K562 (cell line): ENCODE results near the gene PITX1. TPM values are rescaled to one million over a fixed set of nuclear protein-coding genes. Genes with fewer than 3 reads are reported as not detected.

ENCODE experiments used
- ATAC-seq: fragments of 200-7000 bp; cut with Tn5 transposase; 3 replicates; pipeline ENCODE4 v1.9.1; 2020; ENCODE audit warnings: moderate library complexity
- BruUV-seq: library from RNA; stranded (reverse); fragments of 400-500 nt; replicated peaks from 2 replicates; lab custom pipeline; 2021; lab: Mats Ljungman, UMichigan
- CTCF ChIA-PET: fragments of 300-600 bp; formaldehyde crosslinking; extraction: SDS; loops from one replicate; lab custom pipeline; 2021; ENCODE audit warnings: low intra/inter-chr PET ratio; lab: Yijun Ruan, JAX
- POLR2A ChIA-PET: fragments of 300-600, 350-650 bp; sonication (Branson Sonifier 250); formaldehyde crosslinking; extraction: SDS; loops from one replicate; lab custom pipeline; 2021; ENCODE audit warnings: antibody characterized with exemption, inconsistent platforms; lab: Yijun Ruan, JAX
- DNase-seq, 4 experiments: peaks; one replicate each; pipeline versions ENCODE4 v3.0.0 to v3.0.0-alpha.2; 2011 to 2018; ENCODE audit warnings: low spot score in 3 of 4, mixed read lengths in 3 of 4; ENCODE audit errors: extremely low read depth in 1 of 4
- FAIRE-seq: peaks from 2 replicates; lab custom pipeline; 2011; peaks lifted over from hg19 to GRCh38; lab: Jason Lieb, UNC
- H2AFZ ChIP-seq: 2 replicates; pipeline ENCODE4 v1.6.0; 2011; ENCODE audit warnings: low read depth, low read length, control low read depth, inconsistent platforms
- H3K27ac ChIP-seq: fragments of 200-600 bp; 3 replicates; pipeline ENCODE4 v1.8.0; 2011; ENCODE audit warnings: low read depth, mild to moderate bottlenecking, control low read depth, inconsistent platforms, low read length, moderate library complexity, mixed read lengths; ENCODE audit errors: extremely low read depth
- H3K27me3 ChIP-seq, 2 experiments: fragments of 300-600 bp in 1 of 2; 2 replicates in 1 of 2; 3 replicates in 1 of 2; pipeline versions ENCODE4 v1.6.0 to v1.8.0; 2011; ENCODE audit warnings: inconsistent platforms in 2 of 2, low read length in 2 of 2, mild to moderate bottlenecking in 1 of 2, mixed read lengths in 1 of 2, moderate library complexity in 1 of 2; ENCODE audit not compliant: control insufficient read depth in 2 of 2, insufficient read depth in 2 of 2
- H3K36me3 ChIP-seq: fragments of 300-600 bp; 3 replicates; pipeline ENCODE4 v1.8.0; 2011; ENCODE audit warnings: mild to moderate bottlenecking, low read length, inconsistent platforms; ENCODE audit not compliant: control insufficient read depth, insufficient read depth
- H3K4me1 ChIP-seq, 2 experiments: fragments of 200-600 bp in 1 of 2; replicated peaks in 1 of 2; 2 replicates in 1 of 2; 3 replicates in 1 of 2; pipeline versions ENCODE4 v1.5.1 to v1.8.0; 2011; ENCODE audit warnings: inconsistent platforms in 2 of 2, low read length in 2 of 2, mild to moderate bottlenecking in 1 of 2, mixed read lengths in 1 of 2, moderate library complexity in 1 of 2; ENCODE audit not compliant: control insufficient read depth in 2 of 2, insufficient read depth in 2 of 2
- H3K4me2 ChIP-seq: 2 replicates; pipeline ENCODE4 v1.6.1; 2011; ENCODE audit warnings: low read length, control low read depth, inconsistent platforms, mixed read lengths; ENCODE audit not compliant: insufficient read depth
- H3K4me3 ChIP-seq: fragments of 200-600 bp; sonication (generic), shearing (Covaris generic); 2 replicates; pipeline ENCODE4 v1.5.1; 2016; ENCODE audit warnings: control low read depth, inconsistent platforms
- H3K79me2 ChIP-seq: fragments of 200-600 bp; 3 replicates; pipeline ENCODE4 v1.8.0; 2011; ENCODE audit warnings: low read length, inconsistent platforms; ENCODE audit not compliant: control insufficient read depth, insufficient read depth
- H3K9ac ChIP-seq, 2 experiments: 2 replicates each; pipeline versions ENCODE4 v1.6.0 to v1.6.1; 2011; ENCODE audit warnings: low read depth in 2 of 2, low read length in 2 of 2, control low read depth in 1 of 2, inconsistent platforms in 1 of 2, mild to moderate bottlenecking in 1 of 2, mixed read lengths in 1 of 2; ENCODE audit not compliant: insufficient read depth in 1 of 2
- H3K9me1 ChIP-seq: one replicate; pipeline ENCODE4 v1.6.0; 2011; ENCODE audit warnings: inconsistent platforms, mild to moderate bottlenecking, low read length, moderate library complexity; ENCODE audit not compliant: control insufficient read depth, insufficient read depth
- H3K9me3 ChIP-seq: replicated peaks from 2 replicates; pipeline ENCODE4 v1.5.1; 2011; ENCODE audit warnings: low read depth, low read length, inconsistent platforms; ENCODE audit not compliant: control insufficient read depth, insufficient read depth
- H4K20me1 ChIP-seq: replicated peaks from 2 replicates; pipeline ENCODE4 v1.6.1; 2011; ENCODE audit warnings: low read length, inconsistent platforms, mixed read lengths; ENCODE audit not compliant: control insufficient read depth, insufficient read depth
- NEUROD1 ChIP-seq: fragments of 150-350 bp; IDR thresholded peaks from 2 replicates; pipeline ENCODE4 v1.6.1; 2014; ENCODE audit warnings: borderline replicate concordance, low read length, low read depth; ENCODE audit not compliant: partially characterized antibody
- NR2C2 ChIP-seq, 2 experiments: fragments of 200-800 bp in 1 of 2; sonication (Bioruptor generic) in 1 of 2; sonication (generic) in 1 of 2; formaldehyde crosslinking in 1 of 2; IDR thresholded peaks; 2 replicates each; pipeline versions ENCODE4 v1.6.1 to v1.8.0; 2016 to 2022; ENCODE audit warnings: mild to moderate bottlenecking in 1 of 2, missing compliant biosample characterization in 1 of 2, missing genetic modification characterization in 1 of 2, missing genetic modification reagents in 1 of 2
- POLR2B ChIP-seq: fragments of 450-650 bp; IDR thresholded peaks from 2 replicates; pipeline ENCODE4 v1.6.1; 2018; ENCODE audit warnings: low read depth; ENCODE audit not compliant: partially characterized antibody
- TCF3 ChIP-seq: sonication (generic); formaldehyde crosslinking; IDR thresholded peaks from 2 replicates; pipeline ENCODE4 v1.4.0; 2020; ENCODE audit warnings: mild to moderate bottlenecking, missing genetic modification reagents
- ZNF212 ChIP-seq: fragments of 450-650 bp; formaldehyde crosslinking; IDR thresholded peaks from 2 replicates; pipeline ENCODE4 v1.4.0; 2020; ENCODE audit warnings: mild to moderate bottlenecking
- ZNF445 ChIP-seq: fragments of 250-450 bp; sonication (Bioruptor Pico); IDR thresholded peaks from 2 replicates; pipeline ENCODE4 v1.4.0; 2020; ENCODE audit warnings: low read depth, mild to moderate bottlenecking, moderate library complexity
- WGBS: fragments of 100-300 bp; shearing (Covaris generic); methylation state at CpG from one replicate; pipeline ENCODE4 v1.1.6; 2016; ENCODE audit warnings: low coverage, mixed read lengths; ENCODE audit not compliant: insufficient coverage; ENCODE audit errors: missing lambda C conversion rate; 5-methylcytosine and 5-hydroxymethylcytosine counted together
- in situ Hi-C: fragments of 300-500 bp; cut with MboI; formaldehyde crosslinking; loops from 4 replicates; pipeline ENCODE4 v1.15.0; 2018; ENCODE audit warnings: inconsistent platforms, mixed read lengths
- intact Hi-C: fragments of 100-400 bp; cut with micrococcal nuclease; formaldehyde crosslinking; loops from 2 replicates; pipeline ENCODE4 v1.14.2; 2022
- polyA plus RNA-seq, 8 experiments: library from polyadenylated mRNA; depleted of rRNA in 4 of 8; stranded (reverse) in 5 of 8; unstranded in 3 of 8; fragments of >200 nt; fragmentation: Nextera tagmentation in 2 of 8; fragmentation: Illumina TruSeq in 1 of 8; extraction: Ambion mirVana in 2 of 8; extraction: Trizol in 1 of 8; gene quantifications; 2 replicates each; pipeline versions ENCODE4 v1.2.1 to v1.2.3, GENCODE V29; 2011 to 2014; ENCODE audit warnings: inconsistent platforms in 1 of 8, missing spikeins in 1 of 8
- total RNA-seq, 7 experiments: library from RNA; depleted of rRNA in 6 of 7; stranded (reverse); fragments of >200 nt in 6 of 7; fragmentation: Illumina TruSeq in 2 of 7; extraction: Trizol in 2 of 7; gene quantifications; 2 replicates each; pipeline versions ENCODE4 v1.2.1 to v1.2.3, GENCODE V29; 2011 to 2021; ENCODE audit warnings: low replicate concordance in 1 of 7

The PITX1 gene
- total and polyA plus RNA-seq, 9 of the 15 experiments (the other 6 are each of a cell fraction or from before 2014, with no cell fraction given) = 0.13 to 88.2 (median 24.9) TPM

- no TSS peak for BruUV-seq
- ChIA-PET POLR2A (interaction anchor here (0.8 to 4.3 kb wide), 2 partner anchors 8 to 11 kb away, joined by 3 to 19 read pairs; no protein-coding TSS in a partner anchor), CTCF (no interaction called here)
- no peak for TF ChIP-seq POLR2B
- TF ChIP-seq NEUROD1 = no peak
- TF ChIP-seq NR2C2 (CRISPR knock-in tag; IDR thresholded peaks at IDR 0.05) = no peak
- no peak for TF ChIP-seq NR2C2 (tag; IDR thresholded peaks at IDR 0.05)
- no peak for TF ChIP-seq TCF3 (CRISPR knock-in tag)
- no peak for TF ChIP-seq ZNF445 (CRISPR knock-in tag)
- TF ChIP-seq ZNF212 (CRISPR knock-in tag) = no peak
- WGBS = 47% methylated on average over 6 of the region's 6 CpGs
- in situ Hi-C loops = no loop called here
- ATAC-seq (no peak), DNase-seq (no peak), FAIRE-seq (no peak)
- Histone ChIP-seq H3K9me3 (no peaks in the 10 kb centered on the region), H3K79me2 (no peaks in the 10 kb centered on the region), H2AFZ (no peak overlapping the region), H3K9me1 (no peaks in the 10 kb centered on the region), H3K4me1 (peaks cover 4 to 19% of the 10 kb centered on the region in 2 experiments; a peak in 3 of 5 replicates), H3K4me2 (no peak overlapping the region), H4K20me1 (no peaks in the 10 kb centered on the region), H3K36me3 (no peaks in the 10 kb centered on the region), H3K4me3 (no peak overlapping the region), H3K9ac (no peak overlapping the region), H3K27ac (no peak overlapping the region), H3K27me3 (peaks cover 0 to 7% of the 10 kb centered on the region in 2 experiments; a peak in 1 of 5 replicates)
- intact Hi-C loops = no loop called here
These were observed 27.0 kb upstream of the PITX1 start for GRCh38 chr5:135061001-135061400.
